Activated CD4-positive, alpha-beta T cell treated with anti-CD3 and anti-CD28 coated beads, Interleukin-2, amount 50 U/mL, for 16 hours (primary cell): ENCODE measurements around the gene COL5A1.
"Not testable (repeated sequence)": the region's sequence is repeated elsewhere in the genome, so short reads cannot be mapped to it uniquely, and the experiment has no call there.

Experiments
- DNase-seq: peaks from one replicate; pipeline ENCODE4 v3.0.0-alpha.2; 2020

COL5A1 gene

GRCh38 chr9:134712243-134712642 is 70.6 kb downstream of the COL5A1 start:
- DNase-seq = no peak

DNA sequence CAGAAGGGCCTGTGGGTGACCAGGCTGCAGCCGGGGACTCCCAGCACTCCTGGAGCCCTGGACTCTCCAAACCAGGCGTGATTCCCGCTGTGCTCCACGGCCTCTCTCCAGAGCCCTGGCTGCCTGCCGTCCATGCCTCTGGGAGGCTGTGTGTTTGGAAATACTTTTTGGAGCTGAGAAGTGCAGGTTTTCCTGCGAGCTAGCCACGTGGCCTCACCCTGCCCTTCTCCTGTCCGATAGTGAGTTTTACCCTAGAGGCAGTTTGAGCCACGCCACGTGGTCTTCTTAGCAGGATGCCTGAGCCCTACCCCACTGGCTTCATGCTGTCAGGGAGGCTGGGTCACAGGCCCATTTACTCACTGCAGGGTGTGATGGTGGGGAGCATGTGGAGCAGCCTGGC is 71.3 kb downstream of the COL5A1 start:
- DNase-seq = no peak

- DNase-seq = not testable (repeated sequence)
Measured at GRCh38 chr9:134715536-134715935, 73.9 kb downstream of the COL5A1 start.

GRCh38 chr9:134716067-134716466 is 74.5 kb downstream of the COL5A1 start:
- DNase-seq = no peak

DNA sequence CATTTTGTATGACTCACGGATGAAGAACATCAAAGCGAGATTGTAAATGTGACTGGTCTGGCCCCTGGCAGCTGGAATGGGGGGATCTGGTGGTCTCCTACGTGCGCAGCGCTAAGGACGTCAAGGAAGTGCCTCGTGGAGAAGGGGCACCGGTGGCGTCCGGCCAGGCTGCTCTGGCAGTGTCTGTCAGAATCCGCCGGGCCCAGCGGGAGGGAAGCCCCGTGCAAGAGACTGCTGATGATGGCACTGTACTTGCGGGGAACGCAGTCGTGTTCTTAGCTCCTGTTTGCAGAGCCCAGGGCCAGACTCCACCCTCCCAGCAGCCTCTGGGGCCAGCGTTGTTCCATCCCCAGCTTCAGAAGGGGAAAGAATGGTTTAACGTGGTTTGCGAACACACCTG is 75.5 kb downstream of the COL5A1 start:
- DNase-seq = no peak

DNA sequence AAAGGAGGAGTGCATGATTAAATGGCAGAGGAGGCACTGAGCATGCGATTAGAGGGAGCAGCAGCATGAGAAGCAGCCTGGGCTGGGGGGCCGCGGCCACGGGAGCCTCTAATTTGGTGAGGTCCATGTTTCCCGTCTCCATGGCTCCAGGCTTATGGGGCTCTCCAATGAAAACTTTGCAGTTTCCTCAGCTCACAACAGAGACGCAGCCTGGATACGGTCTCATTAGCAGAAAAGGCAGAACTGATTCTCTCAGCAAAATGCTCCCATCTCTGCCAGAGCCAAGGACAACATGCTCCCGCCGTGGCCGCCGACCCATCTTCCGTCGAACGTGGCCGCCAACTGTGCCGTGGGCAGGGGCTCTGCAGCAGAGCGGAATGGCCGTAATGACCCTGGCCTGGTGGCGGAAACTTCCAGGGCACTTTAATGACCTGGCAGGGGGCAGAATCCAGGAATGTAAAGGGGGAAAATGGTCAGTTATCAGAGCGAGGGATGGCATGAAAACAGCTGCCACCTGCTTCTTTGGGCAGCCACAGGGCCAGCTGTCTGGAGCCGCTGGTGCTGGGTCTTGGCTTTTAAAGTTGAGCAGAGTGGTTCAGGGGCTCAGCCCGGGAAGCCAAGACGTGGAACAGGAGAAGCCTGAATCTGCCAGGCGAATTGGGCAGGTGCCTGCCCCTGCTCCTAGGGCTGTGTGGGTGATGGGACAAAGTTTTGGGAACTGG is 76.5 kb downstream of the COL5A1 start:
- no peak for DNase-seq

- no peak for DNase-seq
Measured at GRCh38 chr9:134719331-134719730, 77.7 kb downstream of the COL5A1 start.

- no peak for DNase-seq
Measured at GRCh38 chr9:134720136-134720753, 78.6 kb downstream of the COL5A1 start.

GRCh38 chr9:134720796-134721195 is 79.2 kb downstream of the COL5A1 start:
- no peak for DNase-seq

GRCh38 chr9:134721344-134721743 is 79.7 kb downstream of the COL5A1 start:
- no peak for DNase-seq

GRCh38 chr9:134722120-134722701 is 80.6 kb downstream of the COL5A1 start:
- no peak for DNase-seq

DNA sequence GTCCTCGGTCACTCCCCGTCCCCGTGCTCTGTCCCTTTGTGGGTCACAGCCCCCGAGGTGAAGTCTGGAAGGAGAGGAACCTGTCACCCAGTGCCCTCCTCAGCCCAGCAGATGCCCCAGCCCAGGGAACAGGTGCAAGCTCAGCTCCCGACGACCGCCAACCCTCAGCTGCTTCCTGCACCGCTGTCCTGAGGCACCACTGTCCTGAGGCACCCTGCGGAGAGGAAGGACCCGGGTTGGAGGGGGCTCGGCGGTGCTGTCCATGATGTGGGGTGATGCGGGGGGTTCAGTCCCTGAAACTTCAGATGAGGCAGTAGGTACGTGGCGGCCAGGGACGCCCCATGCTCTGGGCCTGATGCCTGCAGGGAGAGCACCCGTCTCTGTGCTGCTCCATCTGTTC is 81.4 kb downstream of the COL5A1 start:
- DNase-seq = no peak

DNA sequence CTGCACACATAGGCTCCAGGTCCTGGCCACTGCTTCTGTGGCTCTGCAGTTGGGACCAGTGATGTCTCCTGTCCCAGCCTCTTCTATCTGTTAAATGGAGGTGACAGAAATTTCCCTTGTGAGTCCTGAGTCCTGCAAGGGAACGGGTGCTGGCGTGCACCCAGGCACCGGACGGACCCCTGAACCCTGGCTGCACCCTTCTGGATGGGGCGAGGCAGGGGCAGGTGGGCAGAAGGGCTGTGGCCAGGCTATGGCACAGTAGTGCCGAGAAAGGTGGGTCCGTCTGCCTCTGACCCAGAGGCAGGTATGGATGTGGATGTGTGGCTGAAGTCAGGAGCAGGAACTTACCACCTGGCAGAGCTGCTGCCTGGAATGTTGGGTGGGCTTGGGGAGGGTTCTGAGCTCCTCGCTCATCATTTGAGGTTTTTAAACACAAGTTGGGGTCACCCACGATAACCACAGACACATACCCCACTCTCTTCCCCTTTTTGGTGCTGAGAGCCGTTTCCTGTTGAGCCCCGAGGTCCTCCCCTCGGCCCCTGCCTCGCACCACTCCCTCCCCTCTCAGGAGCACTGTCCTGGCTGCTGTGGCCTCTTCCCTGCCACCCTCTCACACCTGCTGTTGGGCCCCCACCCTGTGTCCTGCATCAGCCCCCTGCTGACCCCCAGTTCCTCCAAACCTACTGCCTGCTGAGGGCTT is 82.0 kb downstream of the COL5A1 start:
- DNase-seq = no peak

DNA sequence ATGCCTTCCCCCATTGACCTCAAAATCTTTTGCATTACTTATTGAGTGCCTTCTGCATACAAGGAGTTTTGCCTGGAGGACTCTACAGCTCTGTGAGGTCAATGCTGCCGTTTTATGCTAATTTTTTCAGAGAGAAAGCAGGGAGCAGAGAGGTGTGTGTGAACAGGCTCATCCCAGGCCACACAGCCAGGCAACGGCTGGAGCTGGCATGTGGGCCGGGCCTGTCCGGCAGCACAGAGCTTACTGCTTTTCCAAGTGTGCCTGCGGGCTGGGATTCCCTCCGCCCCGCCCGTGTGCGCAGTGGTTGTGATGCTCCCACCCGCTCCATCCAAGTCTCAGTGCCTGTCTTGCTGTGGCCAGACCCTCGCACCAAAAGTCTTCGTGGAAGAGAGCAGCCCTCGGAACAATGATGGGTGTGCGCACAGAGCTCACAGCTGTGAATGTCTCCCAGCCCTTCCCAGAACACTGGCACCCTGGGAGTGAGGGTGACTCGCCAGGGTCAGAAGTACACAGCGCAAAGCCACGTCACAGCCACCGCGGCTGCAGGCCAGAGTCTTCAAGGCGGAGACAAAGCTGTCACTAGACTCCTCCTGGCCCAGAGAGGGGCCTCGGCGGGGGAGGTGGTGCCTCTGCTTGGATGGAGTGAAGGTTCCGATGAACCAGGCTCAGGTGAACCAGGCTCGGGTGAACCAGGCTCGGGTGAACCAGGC is 82.8 kb downstream of the COL5A1 start:
- DNase-seq = no peak

DNA sequence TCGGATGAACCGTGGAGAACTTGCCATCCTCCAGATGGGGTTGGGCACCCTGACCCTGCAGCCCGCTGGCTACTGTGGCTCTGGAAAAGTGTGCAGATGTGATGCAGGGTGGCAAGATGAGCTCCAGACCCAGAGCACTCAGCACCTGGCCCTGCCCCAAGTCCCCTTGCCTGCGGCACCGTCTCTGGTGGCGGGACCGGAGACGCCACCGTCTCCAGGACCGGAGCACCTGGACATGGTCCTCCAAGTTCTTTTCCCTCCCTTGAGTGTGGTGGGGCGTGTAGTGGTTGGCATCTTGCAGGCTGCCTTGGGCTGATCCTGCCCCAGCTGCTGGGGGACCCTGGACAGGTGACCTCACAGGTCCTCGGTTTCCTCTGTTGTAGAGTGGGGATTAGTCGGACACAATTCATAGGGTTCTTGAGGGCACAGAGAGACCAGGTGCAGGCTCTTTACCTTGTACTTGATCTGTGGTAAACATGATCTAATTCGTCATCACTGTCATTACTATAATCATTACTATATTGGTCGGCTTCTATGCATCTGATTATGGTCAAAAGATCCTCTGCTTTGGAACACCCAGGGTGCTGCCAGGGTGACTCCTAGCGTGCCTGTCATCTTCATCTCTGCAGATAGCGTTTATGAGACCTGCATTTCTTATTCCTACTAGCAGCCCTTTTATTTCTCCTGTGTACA is 83.5 kb downstream of the COL5A1 start:
- DNase-seq = no peak

DNA sequence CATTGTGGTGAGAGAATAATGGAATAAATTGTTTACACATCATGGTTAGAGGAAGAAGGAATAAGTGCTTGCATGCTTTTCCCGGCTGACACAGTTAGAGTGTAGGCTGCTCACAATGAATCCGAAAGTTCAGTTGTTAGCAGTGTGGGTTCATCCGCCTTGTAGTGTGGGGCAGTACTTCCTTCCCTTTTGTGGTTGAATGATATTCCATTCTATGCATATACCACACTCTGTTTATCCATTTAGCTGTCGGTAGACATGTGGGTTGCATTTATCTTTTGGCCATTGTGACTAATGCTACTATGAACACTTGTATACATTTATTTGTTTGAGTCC is 84.0 kb downstream of the COL5A1 start:
- DNase-seq = no peak

DNA sequence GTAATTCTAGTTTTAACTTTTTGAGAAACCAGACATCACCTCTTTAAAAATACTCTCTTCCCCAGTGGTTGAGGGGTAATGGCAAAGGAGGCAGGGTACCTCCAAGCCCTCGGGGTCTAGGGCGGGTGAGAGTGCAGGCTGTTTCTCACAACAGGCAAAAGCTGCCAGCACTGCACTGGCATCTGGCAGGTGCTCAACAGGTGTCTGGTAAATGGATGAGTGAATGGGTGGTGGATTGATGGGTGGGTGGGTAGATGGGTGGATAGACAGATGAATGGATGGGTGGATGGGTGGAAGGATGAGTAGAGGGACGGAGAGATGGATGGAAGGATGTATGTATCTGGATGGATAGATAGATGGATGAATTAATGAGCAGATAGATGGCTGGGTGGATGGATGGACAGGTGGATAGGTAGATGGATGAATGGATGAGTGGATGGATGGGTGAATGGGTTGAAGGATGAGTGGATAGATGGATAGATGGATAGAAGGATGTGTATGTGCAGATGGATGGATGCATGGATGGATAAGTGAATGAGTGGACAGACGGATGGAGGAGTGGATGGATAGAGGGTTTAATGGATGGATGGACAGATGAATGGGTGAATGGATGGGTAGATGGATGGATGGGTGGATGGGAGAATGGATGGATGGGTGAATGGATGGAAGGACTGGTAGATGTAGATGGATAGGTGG is 84.6 kb downstream of the COL5A1 start:
- DNase-seq = no peak

DNA sequence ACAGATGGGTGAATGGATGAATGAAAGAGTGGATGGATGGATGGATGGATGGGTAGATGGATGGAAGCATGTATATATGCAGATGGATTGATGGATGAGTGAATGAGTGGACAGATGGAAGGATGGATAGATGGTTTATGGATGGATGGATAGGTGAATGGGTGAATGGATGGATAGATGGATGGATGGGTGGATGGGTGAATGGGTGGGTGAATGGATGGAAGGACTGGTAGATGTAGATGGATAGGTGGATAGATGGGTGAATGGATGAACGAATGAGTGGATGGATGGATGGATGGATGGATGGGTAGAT is 85.1 kb downstream of the COL5A1 start:
- no peak for DNase-seq

- no peak for DNase-seq
Measured at GRCh38 chr9:134728021-134728795, 86.6 kb downstream of the COL5A1 start.

GRCh38 chr9:134728801-134729495 is 87.3 kb downstream of the COL5A1 start:
- no peak for DNase-seq
